Frontal cortex (tissue), 4 donors: Measurements from ENCODE around the gene MANBA. TPM values are rescaled to one million over a fixed set of nuclear protein-coding genes. Genes with fewer than 3 reads are reported as not detected.
"Not testable (repeated sequence)": the region's sequence is repeated elsewhere in the genome, so short reads cannot be mapped to it uniquely, and the experiment has no call there.

Experiments
- DNase-seq, 2 donors: peaks; one replicate each; pipeline ENCODE4 v3.0.0; 2012; ENCODE audit warnings: low spot score in 2 of 2
- FAIRE-seq: peaks from 2 replicates; lab custom pipeline; 2012; peaks lifted over from hg19 to GRCh38; lab: Jason Lieb, UNC
- total RNA-seq: library from RNA; depleted of rRNA; stranded (reverse); fragments of >200 nt; gene quantifications from one replicate; pipeline ENCODE4 v1.2.3, GENCODE V29; 2014
- donor health status: control.
- donor health status: control.
- donor health status: control.

MANBA gene
- total RNA-seq, 1 donor from 2014 or later, result 35.5 TPM

DNA sequence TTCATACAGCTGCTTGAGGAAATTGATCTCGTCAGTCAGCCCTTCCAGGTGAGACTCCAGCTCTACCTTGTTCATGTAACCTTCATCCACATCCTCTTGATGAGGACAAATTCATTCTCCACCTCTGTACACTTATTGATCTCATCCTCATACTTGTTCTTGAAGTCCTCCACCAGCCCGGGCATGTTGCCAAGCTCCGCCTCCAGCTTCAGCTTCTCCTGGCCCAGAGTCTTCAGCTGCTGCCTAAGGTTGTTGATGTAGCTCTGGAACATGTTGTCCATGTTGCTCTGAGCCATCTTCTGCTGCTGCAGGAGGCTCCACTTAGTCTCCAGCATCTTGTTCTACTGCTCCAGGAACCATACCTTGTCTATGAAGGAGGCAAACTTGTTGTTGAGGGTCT, 31.3 kb downstream of the MANBA start:
- FAIRE-seq, DNase-seq: not testable (repeated sequence)

DNA sequence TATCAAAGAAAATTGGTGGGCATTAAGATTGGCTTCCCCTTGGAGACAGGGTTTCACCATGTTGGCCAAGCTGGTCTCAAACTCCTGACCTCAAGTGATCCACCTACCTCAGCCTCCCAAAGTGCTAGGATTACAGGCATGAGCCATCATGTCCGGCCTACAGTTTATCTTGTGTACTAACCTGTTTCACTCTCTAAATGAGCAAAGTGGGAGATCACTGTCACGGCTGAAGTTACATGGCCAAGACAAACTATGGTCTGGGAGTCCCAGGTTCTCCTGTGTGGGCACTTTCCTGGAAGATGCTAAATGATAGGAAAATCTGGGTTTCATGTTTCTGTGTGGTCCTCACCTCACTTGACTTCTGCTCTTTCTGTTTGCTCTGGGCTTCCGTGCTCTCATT, 33.8 kb downstream of the MANBA start:
- FAIRE-seq, result not testable (repeated sequence)

DNA sequence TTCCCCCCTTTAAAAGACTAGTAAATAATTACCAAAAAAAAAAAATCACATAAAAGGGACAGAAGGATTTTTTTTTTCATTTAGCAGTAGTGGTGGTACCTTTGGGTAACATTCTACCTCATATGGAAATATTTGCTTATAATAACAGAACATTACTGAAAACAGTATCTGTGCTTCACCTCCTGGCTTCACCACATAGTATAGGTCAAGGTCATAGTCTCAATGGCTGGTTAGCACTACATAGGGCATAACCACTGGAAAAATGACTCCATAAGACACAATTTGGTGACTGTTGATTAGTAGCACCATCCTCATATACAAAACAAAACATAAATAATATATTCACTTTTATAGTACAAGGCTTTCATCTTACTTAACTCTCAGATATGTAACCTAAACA, 34.7 kb downstream of the MANBA start:
- DNase-seq, result no peak
- FAIRE-seq, result no peak

More for the DNA sequence above, 33.8 kb downstream of the MANBA start:
- DNase-seq, result not testable (repeated sequence)

DNA sequence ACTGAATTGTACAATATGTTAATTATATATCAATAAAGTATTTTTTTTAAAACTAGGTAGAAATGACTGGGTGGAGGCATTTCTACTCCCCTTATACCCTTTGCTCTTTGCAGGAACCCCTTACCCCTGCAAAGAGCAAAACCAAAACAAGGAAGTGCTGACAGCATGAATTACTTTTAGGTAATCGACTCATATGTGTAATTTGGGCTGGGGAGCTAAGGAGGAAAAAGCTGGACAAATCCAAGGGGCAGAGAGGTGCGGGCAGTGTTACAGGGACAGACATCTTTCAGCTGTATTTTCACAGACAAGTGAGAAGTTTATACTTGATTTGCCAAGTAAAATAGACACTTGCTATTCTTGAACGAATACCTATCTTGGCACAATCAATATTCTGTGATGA, 35.5 kb downstream of the MANBA start:
- FAIRE-seq, result no peak
- DNase-seq, result no peak

DNA sequence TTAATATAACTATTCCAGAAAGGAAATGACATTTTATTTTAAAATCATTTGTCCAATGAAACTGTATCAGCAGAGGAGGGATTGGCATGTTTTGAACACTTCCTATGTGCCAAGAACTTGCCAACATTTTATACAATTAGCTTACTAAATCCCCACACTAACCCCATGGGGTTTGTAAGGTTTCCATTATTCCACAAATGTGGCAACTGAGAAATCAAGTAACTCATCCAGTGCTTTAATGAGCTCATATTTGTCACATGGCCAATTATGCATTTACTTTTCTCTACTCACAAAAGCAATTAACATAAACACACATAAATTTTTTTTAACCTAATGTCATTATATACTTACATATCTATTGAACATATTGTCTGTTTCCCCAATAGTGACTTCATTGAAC, 37.3 kb downstream of the MANBA start:
- FAIRE-seq (no peak), DNase-seq (no peak)

DNA sequence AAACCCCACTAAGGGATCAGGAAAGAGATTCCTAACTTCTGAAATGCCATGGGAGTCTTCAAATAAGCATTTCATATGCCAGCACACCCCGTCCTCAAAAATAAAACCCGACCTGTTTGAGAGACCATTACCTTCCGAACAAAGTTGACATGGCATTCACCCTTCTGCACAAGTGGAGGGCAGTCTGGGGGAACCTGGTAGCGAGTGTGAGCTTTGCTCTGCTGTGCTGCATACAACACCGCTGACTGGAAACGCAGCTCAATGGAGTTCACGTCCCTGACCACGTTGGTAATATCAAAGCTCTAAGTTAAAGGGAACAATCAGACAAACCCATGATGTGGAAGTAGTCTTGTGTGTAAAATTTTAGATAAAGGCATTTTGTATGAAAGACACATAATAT, 38.0 kb downstream of the MANBA start:
- DNase-seq (no peak), FAIRE-seq (no peak)

DNA sequence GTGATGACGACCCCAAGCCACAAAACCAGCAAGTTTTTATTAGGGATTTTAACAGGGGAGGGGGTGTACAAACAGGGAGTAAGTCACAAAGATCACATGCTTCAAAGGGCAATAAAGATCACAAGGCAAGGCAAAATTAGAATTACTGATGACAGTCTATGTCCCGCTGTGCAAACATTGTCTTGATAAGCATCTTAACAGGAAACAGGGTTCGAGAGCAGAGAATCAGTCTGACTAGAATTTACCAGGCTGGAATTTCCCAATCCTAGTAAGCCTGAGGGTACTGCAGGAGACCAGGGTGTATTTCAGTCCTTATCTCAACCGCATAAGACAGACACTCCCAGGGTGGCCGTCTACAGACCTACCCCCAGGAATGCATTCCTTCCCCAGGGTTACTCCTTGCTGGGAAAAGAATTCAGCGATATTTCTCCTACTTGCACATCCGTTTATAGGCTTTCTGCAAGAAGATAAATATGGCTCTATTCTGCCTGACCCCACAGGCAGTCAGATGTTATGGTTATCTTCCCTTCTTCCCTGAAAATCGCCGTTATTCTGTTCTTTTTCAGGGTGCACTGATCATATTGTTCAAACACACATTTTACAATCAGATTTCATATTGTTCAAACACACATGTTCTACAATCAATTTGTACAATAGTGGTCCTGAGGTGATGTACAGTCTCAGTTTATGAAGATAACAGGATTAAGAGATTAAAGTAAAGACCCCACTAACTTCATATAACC, 41.8 kb downstream of the MANBA start:
- FAIRE-seq, DNase-seq: not testable (repeated sequence)

DNA sequence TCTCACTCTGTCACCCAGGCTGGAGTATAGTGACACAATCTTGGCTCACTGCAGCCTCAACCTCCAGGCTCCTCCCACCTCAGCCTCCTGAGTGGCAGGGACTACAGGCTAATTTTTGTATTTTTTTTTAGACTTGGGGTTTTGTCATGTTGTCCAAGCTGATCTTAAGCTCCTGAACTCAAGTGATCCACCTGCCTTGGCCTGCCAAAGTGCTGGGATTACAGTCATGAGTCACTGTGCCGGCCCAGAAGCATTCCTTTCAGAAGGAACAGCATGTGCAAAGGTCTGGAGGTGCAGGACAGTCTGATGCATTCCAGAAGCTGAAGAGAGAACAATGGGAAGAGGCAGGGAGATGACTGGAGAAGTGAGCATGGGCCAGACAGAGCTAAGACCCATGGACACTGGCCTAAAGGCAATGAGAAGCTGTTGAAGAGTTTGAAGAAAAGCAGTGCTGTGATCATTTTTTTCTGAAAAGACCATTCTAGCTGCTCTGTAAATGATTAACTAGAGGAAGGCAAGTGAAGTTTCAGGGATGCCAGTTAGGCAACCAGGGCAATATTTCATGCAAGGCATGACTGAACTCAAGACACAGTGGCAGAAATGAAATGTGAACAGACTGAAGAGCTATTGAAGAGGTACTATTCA, 43.2 kb downstream of the MANBA start:
- no peak for DNase-seq
- FAIRE-seq, result no peak

DNA sequence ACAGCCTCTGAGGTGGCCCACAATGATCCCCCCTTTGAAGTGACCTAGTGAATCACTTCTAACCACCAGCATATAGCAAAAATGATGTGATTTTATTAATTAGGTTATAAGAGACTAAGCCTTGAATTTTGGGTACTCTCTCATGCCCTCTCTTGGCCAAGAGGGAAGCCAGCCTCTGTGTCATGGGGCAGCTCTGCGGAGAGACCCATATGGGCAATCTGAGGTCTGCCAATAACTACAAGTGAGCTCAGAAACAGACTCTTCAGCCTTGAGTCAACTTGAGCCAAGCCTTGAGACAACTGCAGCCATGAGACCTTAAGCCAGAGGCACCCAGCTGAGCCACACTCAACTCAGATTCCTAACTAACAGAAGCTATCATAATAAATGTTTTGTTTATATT, 45.7 kb downstream of the MANBA start:
- FAIRE-seq (no peak), DNase-seq (no peak)

DNA sequence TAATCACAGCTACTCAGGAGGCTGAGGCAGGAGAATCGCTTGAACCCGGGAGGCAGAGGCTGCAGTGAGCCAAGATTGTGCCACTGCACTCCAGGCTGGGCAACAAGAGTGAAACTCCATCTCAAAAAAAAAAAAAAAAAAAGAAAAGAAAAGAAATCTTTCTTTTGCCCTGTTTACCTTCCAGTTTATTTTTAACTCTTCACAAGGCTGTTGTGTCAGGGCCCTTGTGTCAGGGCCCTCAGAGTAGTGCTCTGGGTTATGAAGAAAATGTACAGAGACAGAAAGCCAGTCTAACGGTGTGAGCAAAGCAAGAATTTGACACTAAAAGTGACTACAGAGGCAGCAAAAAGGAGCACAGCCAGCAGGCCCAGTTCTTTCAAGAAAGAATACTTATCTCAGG, 47.0 kb downstream of the MANBA start:
- DNase-seq, result not testable (repeated sequence)

DNA sequence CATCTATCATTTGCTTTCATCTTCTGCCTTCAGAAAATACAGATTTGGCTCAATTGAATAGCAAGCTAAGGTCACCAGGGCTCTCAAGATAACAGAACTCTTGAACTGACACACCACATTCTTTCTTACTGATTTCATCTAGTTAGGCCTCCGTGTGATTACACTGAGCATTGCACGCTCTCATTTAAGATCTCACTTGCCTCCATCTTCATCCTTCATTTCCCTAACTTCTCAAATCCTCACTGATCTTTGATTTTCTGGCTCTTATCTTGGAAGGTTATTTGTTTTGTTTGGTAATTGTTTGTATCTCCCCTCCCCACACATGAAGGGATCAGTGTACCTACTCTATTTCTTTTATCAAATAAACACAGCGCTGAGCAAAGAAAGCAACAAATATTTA, 47.7 kb downstream of the MANBA start:
- no peak for FAIRE-seq

More for the DNA sequence above, 47.0 kb downstream of the MANBA start:
- not testable (repeated sequence) for FAIRE-seq

DNA sequence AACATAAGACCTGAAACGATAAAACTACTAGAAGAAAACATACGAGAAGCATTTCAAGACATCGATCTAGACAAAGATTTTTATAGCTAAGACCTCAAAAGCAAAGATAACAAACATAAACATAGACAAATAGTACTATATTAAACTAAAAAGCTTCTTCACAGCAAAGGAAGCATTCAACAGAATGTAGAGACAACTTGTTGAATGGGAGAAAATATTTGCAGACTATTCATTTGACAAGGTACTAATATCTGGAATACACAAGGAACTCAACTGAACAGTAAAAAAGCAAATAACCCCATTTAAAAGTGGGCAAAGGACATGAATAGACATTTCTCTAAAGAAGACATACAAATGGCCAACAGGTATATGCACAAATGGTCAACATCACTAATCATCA, 49.8 kb downstream of the MANBA start:
- DNase-seq (no peak), FAIRE-seq (no peak)

More for the DNA sequence above, 47.7 kb downstream of the MANBA start:
- no peak for DNase-seq

DNA sequence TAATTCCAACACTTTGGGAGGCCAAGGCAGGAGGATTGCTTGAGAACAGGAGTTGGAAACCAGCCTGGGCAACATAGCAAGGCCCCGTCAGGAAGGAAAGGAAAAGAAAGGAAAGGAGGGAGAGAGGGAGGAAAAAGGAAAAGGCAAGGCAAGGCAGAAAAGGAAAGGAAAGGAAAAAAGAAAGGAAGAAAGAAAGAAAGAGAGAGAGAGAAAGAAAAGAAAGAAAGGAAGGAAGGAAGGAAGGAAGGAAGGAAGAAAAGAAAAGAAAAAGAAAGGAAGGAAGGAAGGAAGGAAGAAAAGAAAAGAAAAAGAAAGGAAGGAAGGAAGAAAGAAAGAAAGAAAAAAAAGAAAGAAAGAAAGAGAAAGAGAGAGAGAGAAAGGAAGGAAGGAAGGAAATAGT, 51.7 kb downstream of the MANBA start:
- not testable (repeated sequence) for FAIRE-seq, DNase-seq

DNA sequence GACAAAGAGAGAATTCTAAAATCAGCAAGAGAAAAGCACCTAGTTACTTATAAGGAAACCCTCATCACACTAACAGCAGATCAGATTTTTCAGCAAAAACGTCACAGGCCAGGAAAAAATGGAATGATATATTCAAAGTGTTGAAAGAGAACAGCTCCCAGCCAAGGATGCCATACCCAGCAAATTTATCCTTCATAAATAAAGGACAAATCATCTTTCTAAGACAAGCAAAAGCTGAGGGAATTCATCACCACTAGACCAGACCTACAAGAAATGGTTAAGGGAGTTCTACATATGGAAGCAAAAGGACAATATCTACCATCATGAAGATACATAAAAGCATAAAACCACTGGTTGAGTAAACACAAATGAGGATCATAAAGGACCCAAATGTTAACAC, 53.6 kb downstream of the MANBA start:
- FAIRE-seq, result no peak

DNA sequence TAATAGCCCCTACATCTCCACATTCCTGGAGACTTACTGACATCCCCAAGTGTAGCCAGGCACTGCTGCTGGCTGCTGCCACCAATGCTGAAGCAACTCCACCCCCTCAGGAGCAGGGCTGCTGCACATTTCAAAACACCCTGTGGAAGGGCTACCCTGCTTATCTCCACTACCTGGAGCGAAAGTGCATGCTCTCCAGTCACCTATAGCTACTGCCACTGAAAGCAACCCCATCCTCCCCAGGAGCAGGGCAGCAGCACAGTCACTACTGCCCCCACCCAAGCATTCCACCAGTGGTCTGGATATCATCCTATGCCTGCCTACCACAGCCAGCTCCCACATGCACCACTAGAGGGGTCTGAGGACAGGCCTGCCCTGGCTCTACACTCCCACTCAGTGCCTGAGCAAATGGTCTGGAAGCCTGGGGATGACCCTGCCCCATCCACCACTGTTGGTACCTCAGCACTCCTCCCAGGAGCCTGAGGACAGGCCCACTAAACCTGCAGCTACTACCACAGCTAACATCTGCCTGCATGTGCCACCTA, 55.3 kb downstream of the MANBA start:
- no peak for FAIRE-seq

More for the DNA sequence above, 53.6 kb downstream of the MANBA start:
- no peak for DNase-seq

DNA sequence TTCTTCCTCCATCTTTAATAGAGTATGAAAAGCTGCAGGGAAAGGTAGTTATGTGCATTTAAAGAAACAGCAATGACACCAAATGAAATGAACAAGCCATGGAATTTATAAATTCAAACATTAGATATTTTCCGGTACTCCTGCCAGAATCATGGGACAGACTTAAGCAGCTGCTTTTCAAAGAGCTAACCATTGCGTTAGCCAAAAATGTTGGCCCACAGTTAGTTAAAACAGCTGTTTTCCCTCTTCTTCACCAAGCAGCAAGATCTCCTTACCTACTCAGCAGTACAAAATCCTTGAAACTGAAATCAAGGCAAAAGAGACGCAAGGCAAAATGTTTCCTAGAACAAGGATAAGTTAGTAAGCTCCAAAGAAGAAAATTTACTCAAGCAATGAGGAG, 64.0 kb downstream of the MANBA start:
- no peak for DNase-seq
- no peak for FAIRE-seq

More for the DNA sequence above, 55.3 kb downstream of the MANBA start:
- no peak for DNase-seq

DNA sequence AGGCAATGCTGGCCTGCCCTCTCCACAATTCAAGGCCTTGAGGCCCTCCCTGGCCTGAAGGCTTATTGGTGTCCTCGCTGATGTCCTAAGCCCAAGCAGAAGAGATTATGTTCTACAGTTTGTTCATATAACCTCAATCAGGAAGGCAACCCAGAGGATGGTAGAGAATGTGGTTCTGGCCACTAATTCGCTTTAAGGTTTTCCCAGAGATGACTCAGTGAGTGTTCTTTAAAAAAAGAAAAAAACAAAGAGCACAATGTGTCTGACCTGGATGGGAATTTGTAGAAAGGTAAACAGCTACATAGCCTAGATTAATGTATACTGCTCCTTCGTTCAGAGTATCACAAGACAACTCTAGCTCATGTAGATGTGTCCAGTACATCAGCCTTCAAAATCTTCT, 66.0 kb downstream of the MANBA start:
- no peak for FAIRE-seq
- DNase-seq, result no peak

DNA sequence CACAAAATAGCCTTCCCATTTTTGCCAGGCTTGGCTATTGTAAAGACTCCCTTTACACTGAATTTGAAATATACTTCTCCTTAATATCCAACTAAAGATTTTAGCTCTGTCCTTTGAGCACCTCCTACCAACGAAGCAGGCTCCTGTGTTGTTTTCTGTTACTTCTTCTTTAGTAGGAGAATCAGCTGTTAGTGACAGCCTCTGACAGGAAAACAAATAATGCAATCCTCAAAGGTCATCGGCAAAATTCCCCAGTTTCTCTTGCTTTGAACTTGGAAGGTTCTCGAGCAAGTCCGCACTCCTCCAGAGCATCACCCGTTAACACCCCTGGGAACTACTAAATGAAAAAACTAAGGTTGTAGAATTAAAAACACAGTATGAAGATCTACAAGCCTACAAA, 66.9 kb downstream of the MANBA start:
- FAIRE-seq (no peak), DNase-seq (no peak)

DNA sequence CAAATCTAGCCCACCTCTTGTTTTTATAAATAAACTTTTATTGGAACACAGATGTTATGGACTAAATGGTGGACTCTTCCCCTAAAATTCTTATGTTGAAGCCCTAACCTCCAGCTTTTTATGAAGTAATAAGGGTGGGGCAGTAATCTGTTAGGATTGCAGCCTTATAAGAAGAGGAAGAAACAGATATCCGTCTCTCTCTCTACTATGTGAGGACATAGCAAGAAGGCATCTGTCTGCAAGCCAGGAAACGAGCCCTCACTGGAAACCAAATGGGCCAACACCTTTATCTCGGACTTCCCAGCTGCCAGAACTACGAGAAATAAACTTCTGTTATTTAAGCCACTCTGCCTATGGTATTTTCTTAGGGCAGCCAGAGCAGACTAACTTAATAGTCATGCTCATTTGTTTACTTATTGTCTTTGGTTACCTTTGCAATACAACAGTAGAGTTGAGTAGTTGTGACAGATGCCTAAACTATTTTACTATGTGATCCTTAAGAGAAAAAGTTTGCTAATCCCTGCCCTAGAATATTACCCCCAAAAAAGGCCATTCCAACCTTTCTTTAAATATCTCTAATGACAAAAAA, 67.4 kb downstream of the MANBA start:
- DNase-seq, result no peak
- no peak for FAIRE-seq

DNA sequence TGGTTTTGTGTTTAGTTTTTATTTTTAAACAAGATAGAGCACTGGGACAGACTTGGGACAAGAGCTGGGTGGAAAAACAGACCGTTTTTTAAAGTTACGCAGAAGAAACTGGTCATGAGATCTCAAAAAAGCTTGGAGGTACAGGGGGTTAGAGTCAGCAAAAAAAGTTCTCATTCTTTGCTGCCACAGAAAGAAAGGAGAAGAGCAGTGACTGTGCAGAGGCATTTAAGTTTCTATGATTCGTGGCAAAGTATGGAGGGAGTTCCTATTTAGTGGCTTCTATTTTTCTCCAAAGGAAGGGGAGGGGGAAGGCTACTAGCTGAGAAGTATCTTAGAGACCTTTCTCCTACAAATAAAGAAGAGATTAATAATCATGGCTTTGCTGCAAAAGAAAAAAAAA, 68.3 kb downstream of the MANBA start:
- FAIRE-seq, result no peak
- DNase-seq, result no peak

DNA sequence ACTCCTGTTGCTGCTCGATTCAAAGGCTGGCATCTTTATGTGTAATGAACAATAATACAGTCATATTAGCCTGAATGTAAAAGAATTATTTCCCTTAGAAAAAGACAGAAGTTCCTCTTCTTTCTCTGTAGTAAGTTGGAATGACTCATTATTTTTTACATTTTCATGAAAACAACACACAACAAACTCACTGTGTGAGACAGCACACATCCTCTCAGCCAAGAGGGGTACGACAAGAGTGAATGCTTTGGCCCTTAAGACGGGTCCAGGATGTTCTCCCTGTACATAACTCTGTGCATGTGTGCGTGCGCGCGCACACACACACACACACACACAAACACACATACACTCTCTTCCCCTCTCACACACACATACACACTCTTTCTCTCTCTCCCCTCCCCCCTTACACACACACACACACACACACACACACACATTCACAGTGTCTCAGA, 72.8 kb downstream of the MANBA start:
- FAIRE-seq, result no peak
- no peak for DNase-seq
